Measurements from ENCODE around the gene CABLES2. TPM values are rescaled to one million over a fixed set of nuclear protein-coding genes. Genes with fewer than 3 reads are reported as not detected.

CABLES2 gene
- total and polyA plus RNA-seq, 9 of the 15 experiments (the other 6 are each of a cell fraction or from before 2014, with no cell fraction given): 0.46 to 4.2 (median 1.6) TPM

DNA sequence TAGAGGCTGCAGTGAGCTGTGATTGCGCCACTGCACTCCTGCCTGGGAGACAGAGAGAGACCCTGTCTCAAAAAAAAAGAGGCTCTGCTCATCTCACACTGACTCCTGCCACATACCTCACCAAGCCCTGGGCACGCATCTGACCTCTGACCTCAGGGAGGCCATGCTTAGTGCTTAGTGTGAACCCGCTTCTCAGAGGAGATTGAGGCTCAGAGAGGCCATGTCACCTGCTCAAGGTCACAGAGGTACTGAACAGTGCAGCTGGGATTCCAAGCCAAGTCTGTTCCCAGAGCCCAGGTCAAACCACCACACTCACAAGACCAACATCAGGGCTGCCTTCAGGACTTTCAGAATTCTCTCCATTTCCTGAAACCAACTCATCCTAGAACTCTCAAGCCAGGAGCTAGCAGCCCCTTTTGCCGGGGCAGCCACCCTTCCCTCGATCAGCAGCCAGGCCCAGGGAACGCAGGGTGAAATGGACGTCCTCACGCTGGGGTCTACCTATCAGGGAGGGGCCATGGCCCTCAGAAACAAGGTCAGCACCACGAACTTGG is 2.9 kb downstream of the CABLES2 start:
- peaks cover 9% of the 10 kb centered on the region; the same call in 1 of the 3 replicates for H3K36me3 ChIP-seq (ENCODE audit: control insufficient read depth, insufficient read depth, low read length)
- H3K4me1 ChIP-seq (replicated peaks in 1 of 2; ENCODE audit: control insufficient read depth in 2 of 2, insufficient read depth in 2 of 2, low read length in 2 of 2): peaks cover 9 to 73% of the 10 kb centered on the region in 2 experiments
- H3K79me2 ChIP-seq (ENCODE audit: control insufficient read depth, insufficient read depth, low read length): peaks cover 14% of the 10 kb centered on the region
- 73% methylated on average over 9 of the region's 9 CpGs for WGBS (ENCODE audit: insufficient coverage, low coverage, missing lambda C conversion rate)
- no TSS peak for BruUV-seq (replicated peaks)
- intact Hi-C loops (cut with micrococcal nuclease): no loop called here
- ChIA-PET POLR2A (interaction anchor here (0.6 to 1.4 kb wide), 2 partner anchors 10 to 15 kb away, joined by 4 to 5 read pairs; no protein-coding TSS in a partner anchor), CTCF (ENCODE audit: low intra/inter-chr PET ratio) (no interaction called here)
- H3K9ac ChIP-seq (ENCODE audit: insufficient read depth in 1 of 2, low read depth in 2 of 2, low read length in 2 of 2): 0 out of 4 replicates have a peak overlapping the region, but pooled peaks of 1 of the 2 experiments have one; percentile 29
- H3K4me2 ChIP-seq (ENCODE audit: insufficient read depth, low read length): no peak overlapping the region
- H2AFZ ChIP-seq (ENCODE audit: low read depth, low read length): no peak overlapping the region
- no peaks in the 10 kb centered on the region for H3K27me3 ChIP-seq (ENCODE audit: control insufficient read depth in 2 of 2, insufficient read depth in 2 of 2, low read length in 2 of 2)
- no peak overlapping the region for H3K27ac ChIP-seq (ENCODE audit: extremely low read depth, low read depth, low read length)
- in situ Hi-C loops (cut with MboI): no loop called here
- ATAC-seq (no peak), FAIRE-seq (no peak), DNase-seq (ENCODE audit: extremely low read depth in 1 of 4, low spot score in 3 of 4) (no peak)
- H3K9me1 ChIP-seq (ENCODE audit: control insufficient read depth, insufficient read depth, low read length): peaks cover 4% of the 10 kb centered on the region
- H4K20me1 ChIP-seq (replicated peaks; ENCODE audit: control insufficient read depth, insufficient read depth, low read length): 0 out of 2 replicates have a peak, but pooled peaks cover 8% of the 10 kb centered on the region
- no peak for TF ChIP-seq RBM34 (IDR thresholded peaks at IDR 0.05; ENCODE audit: borderline replicate concordance, insufficient read depth, low read length)
- TF ChIP-seq ZSCAN32 (CRISPR knock-in tag; IDR thresholded peaks at IDR 0.05): no peak
- TF ChIP-seq NR2C1 (IDR thresholded peaks at IDR 0.05): no peak
- TF ChIP-seq NR2C1 (tag; IDR thresholded peaks at IDR 0.05): peak; percentile 34; the same call in 1 of the 2 replicates
- no peak overlapping the region for H3K4me3 ChIP-seq
- no peaks in the 10 kb centered on the region for H3K9me3 ChIP-seq (replicated peaks; ENCODE audit: control insufficient read depth, insufficient read depth, low read depth, low read length)

DNA sequence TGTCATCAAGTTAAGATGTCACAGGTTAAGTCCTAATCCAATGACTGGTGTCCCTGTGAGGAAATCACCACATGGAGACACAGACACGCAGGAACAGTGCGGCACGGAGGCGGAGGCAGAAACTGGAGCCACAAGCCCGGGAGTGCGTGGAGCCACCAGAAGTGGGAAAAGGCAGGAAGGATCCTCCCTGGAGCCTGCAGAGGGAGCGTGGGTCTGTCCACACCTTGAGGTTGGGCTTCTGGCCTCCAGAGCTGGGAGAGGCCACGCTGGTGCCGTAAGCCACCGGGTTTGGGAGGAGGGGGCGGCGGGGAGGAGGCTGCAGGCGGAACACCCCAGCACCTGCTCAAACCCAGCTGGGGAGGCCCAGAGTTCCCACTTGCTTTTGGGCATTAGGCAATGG is 3.8 kb downstream of the CABLES2 start:
- Histone ChIP-seq H3K27ac (ENCODE audit: extremely low read depth, low read depth, low read length) (no peak overlapping the region), H3K4me2 (ENCODE audit: insufficient read depth, low read length) (no peak overlapping the region), H4K20me1 (replicated peaks; ENCODE audit: control insufficient read depth, insufficient read depth, low read length) (0 out of 2 replicates have a peak, but pooled peaks cover 8% of the 10 kb centered on the region), H3K79me2 (ENCODE audit: control insufficient read depth, insufficient read depth, low read length) (peaks cover 14% of the 10 kb centered on the region), H3K36me3 (ENCODE audit: control insufficient read depth, insufficient read depth, low read length) (peaks cover 9% of the 10 kb centered on the region; the same call in 1 of the 3 replicates), H3K27me3 (ENCODE audit: control insufficient read depth in 2 of 2, insufficient read depth in 2 of 2, low read length in 2 of 2) (no peaks in the 10 kb centered on the region), H3K9me1 (ENCODE audit: control insufficient read depth, insufficient read depth, low read length) (peaks cover 4% of the 10 kb centered on the region), H2AFZ (ENCODE audit: low read depth, low read length) (no peak overlapping the region), H3K4me1 (replicated peaks in 1 of 2; ENCODE audit: control insufficient read depth in 2 of 2, insufficient read depth in 2 of 2, low read length in 2 of 2) (peaks cover 9 to 65% of the 10 kb centered on the region in 2 experiments), H3K4me3 (no peak overlapping the region), H3K9me3 (replicated peaks; ENCODE audit: control insufficient read depth, insufficient read depth, low read depth, low read length) (no peaks in the 10 kb centered on the region), H3K9ac (ENCODE audit: insufficient read depth in 1 of 2, low read depth in 2 of 2, low read length in 2 of 2) (peak overlapping the region in 1 of 2 experiments; percentile 36; a peak in 2 of 4 replicates)
- ATAC-seq (no peak), FAIRE-seq (no peak), DNase-seq (ENCODE audit: extremely low read depth in 1 of 4, low spot score in 3 of 4) (no peak)
- ChIA-PET POLR2A (interaction anchor here (4.2 kb wide), 1 partner anchor 13 kb away, joined by 28 read pairs; no protein-coding TSS in a partner anchor), CTCF (ENCODE audit: low intra/inter-chr PET ratio) (no interaction called here)
- 80% methylated on average over 13 of the region's 13 CpGs for WGBS (ENCODE audit: insufficient coverage, low coverage, missing lambda C conversion rate)
- in situ Hi-C loops (cut with MboI) (no loop called here), intact Hi-C loops (cut with micrococcal nuclease) (no loop called here)
- TF ChIP-seq, protein P1, sequence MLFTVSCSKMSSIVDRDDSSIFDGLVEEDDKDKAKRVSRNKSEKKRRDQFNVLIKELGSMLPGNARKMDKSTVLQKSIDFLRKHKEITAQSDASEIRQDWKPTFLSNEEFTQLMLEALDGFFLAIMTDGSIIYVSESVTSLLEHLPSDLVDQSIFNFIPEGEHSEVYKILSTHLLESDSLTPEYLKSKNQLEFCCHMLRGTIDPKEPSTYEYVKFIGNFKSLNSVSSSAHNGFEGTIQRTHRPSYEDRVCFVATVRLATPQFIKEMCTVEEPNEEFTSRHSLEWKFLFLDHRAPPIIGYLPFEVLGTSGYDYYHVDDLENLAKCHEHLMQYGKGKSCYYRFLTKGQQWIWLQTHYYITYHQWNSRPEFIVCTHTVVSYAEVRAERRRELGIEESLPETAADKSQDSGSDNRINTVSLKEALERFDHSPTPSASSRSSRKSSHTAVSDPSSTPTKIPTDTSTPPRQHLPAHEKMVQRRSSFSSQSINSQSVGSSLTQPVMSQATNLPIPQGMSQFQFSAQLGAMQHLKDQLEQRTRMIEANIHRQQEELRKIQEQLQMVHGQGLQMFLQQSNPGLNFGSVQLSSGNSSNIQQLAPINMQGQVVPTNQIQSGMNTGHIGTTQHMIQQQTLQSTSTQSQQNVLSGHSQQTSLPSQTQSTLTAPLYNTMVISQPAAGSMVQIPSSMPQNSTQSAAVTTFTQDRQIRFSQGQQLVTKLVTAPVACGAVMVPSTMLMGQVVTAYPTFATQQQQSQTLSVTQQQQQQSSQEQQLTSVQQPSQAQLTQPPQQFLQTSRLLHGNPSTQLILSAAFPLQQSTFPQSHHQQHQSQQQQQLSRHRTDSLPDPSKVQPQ (CRISPR knock-in tag; IDR thresholded peaks at IDR 0.05; ENCODE audit: borderline replicate concordance): no peak
- BruUV-seq (replicated peaks): no TSS peak

Measured in K562 (cell line).